Activated naive CD4-positive, alpha-beta T cell treated with Interleukin-2 at 50 U/mL for 16 hours (primary cell): Measurements from ENCODE around the gene SLC25A21.
"Not testable (repeated sequence)": the region's sequence is repeated elsewhere in the genome, so short reads cannot be mapped to it uniquely, and the experiment has no call there.

Experiments used
- DNase-seq: peaks from one replicate; pipeline ENCODE4 v3.0.0-alpha.2; 2020

SLC25A21 gene

GRCh38 chr14:37185670-37186069 lies 13.3 kb upstream of the SLC25A21 start:
- DNase-seq = no peak

GRCh38 chr14:37184520-37184919 lies 12.1 kb upstream of the SLC25A21 start:
- DNase-seq = not testable (repeated sequence)

GRCh38 chr14:37181441-37181840 lies 9.0 kb upstream of the SLC25A21 start:
- DNase-seq = no peak

GRCh38 chr14:37180886-37181285 lies 8.5 kb upstream of the SLC25A21 start:
- DNase-seq = not testable (repeated sequence)

- DNase-seq = no peak
Measured at GRCh38 chr14:37179896-37180502, 7.6 kb upstream of the SLC25A21 start.

GRCh38 chr14:37172936-37173614 lies 669 bp upstream of the SLC25A21 start:
- no peak for DNase-seq

- no peak for DNase-seq
Measured at GRCh38 chr14:37171678-37172023, 755 bp downstream of the SLC25A21 start.

- no peak for DNase-seq
Measured at GRCh38 chr14:37170993-37171392, 1.4 kb downstream of the SLC25A21 start.

- DNase-seq = no peak
Measured at GRCh38 chr14:37170237-37170636, 2.2 kb downstream of the SLC25A21 start.

GRCh38 chr14:37168721-37169120 lies 3.7 kb downstream of the SLC25A21 start:
- no peak for DNase-seq

- no peak for DNase-seq
Measured at GRCh38 chr14:37167151-37168047, 5.0 kb downstream of the SLC25A21 start.

GRCh38 chr14:37165794-37166193 lies 6.6 kb downstream of the SLC25A21 start:
- no peak for DNase-seq

- DNase-seq = not testable (repeated sequence)
Measured at GRCh38 chr14:37162307-37162706, 10.1 kb downstream of the SLC25A21 start.

GRCh38 chr14:37157987-37158386 lies 14.4 kb downstream of the SLC25A21 start:
- no peak for DNase-seq

- DNase-seq = no peak
Measured at GRCh38 chr14:37153483-37153882, 18.9 kb downstream of the SLC25A21 start.

- DNase-seq = no peak
Measured at GRCh38 chr14:37153005-37153404, 19.4 kb downstream of the SLC25A21 start.

GRCh38 chr14:37150414-37150813 lies 22.0 kb downstream of the SLC25A21 start:
- DNase-seq = no peak

GRCh38 chr14:37147310-37147880 lies 25.0 kb downstream of the SLC25A21 start:
- no peak for DNase-seq

GRCh38 chr14:37146438-37146837 lies 26.0 kb downstream of the SLC25A21 start:
- DNase-seq = not testable (repeated sequence)

GRCh38 chr14:37145395-37145794 lies 27.0 kb downstream of the SLC25A21 start:
- no peak for DNase-seq

- DNase-seq = no peak
Measured at GRCh38 chr14:37144729-37145363, 27.6 kb downstream of the SLC25A21 start.

GRCh38 chr14:37143475-37143874 lies 28.9 kb downstream of the SLC25A21 start:
- no peak for DNase-seq

GRCh38 chr14:37142835-37143401 lies 29.5 kb downstream of the SLC25A21 start:
- DNase-seq = no peak
